ENCODE results near the gene DPP10. TPM values are rescaled to one million over a fixed set of nuclear protein-coding genes. Genes with fewer than 3 reads are reported as not detected.

Gene DPP10
- total and polyA plus RNA-seq, 4 donors: 0.04 to 4.1 (median 0.48) TPM

DNA sequence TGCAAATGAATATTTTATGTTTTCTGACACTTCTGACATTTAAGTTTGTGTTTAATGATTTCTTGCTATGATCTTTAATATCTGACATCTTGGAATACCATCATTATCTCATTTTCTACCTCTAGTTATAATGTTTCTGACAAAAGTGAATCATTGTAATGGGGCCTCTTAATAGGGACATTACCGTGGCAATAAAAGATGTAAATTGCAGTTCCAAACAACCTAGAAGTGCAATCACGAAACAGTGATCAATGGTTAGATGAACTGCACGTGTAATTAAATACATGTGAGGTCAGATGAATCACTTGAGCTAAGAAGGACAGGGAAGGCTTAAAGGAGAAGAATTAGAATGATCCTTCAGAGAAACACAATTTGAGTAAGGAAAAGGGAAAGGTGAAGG, 1078.3 kb downstream of the DPP10 start:
- no peaks in the 10 kb centered on the region for H3K9me3 ChIP-seq (ENCODE audit: control insufficient read depth in 4 of 4, low read length in 3 of 4)
- DNase-seq (ENCODE audit: low spot score): no peak
- no peak overlapping the region for H3K27ac ChIP-seq (ENCODE audit: low read depth in 1 of 2, low read length in 2 of 2)
- 80% methylated on average over 3 of the region's 3 CpGs for WGBS
- H3K4me3 ChIP-seq (ENCODE audit: low read depth in 1 of 3, low read length in 3 of 3): no peak overlapping the region
- H3K36me3 ChIP-seq (ENCODE audit: control insufficient read depth in 4 of 4, insufficient read depth in 3 of 4, low read depth in 1 of 4, low read length in 3 of 4): no peaks in the 10 kb centered on the region
- no peak overlapping the region for H3K9ac ChIP-seq (ENCODE audit: low read depth in 1 of 2, low read length in 2 of 2)
- H3K27me3 ChIP-seq (ENCODE audit: control insufficient read depth in 4 of 4, insufficient read depth in 4 of 4, low read length in 3 of 4): no peaks in the 10 kb centered on the region
- no peaks in the 10 kb centered on the region for H3K4me1 ChIP-seq (ENCODE audit: control insufficient read depth in 4 of 4, insufficient read depth in 4 of 4, low read length in 3 of 4)
- TF ChIP-seq YY1 (IDR thresholded peaks at IDR 0.05): no peak
- no peak for TF ChIP-seq JUND (IDR thresholded peaks at IDR 0.05)
- TF ChIP-seq, protein P1, sequence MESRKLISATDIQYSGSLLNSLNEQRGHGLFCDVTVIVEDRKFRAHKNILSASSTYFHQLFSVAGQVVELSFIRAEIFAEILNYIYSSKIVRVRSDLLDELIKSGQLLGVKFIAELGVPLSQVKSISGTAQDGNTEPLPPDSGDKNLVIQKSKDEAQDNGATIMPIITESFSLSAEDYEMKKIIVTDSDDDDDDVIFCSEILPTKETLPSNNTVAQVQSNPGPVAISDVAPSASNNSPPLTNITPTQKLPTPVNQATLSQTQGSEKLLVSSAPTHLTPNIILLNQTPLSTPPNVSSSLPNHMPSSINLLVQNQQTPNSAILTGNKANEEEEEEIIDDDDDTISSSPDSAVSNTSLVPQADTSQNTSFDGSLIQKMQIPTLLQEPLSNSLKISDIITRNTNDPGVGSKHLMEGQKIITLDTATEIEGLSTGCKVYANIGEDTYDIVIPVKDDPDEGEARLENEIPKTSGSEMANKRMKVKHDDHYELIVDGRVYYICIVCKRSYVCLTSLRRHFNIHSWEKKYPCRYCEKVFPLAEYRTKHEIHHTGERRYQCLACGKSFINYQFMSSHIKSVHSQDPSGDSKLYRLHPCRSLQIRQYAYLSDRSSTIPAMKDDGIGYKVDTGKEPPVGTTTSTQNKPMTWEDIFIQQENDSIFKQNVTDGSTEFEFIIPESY (IDR thresholded peaks at IDR 0.05): no peak
- TF ChIP-seq RXRA (IDR thresholded peaks at IDR 0.05): no peak
- TF ChIP-seq, protein P2, sequence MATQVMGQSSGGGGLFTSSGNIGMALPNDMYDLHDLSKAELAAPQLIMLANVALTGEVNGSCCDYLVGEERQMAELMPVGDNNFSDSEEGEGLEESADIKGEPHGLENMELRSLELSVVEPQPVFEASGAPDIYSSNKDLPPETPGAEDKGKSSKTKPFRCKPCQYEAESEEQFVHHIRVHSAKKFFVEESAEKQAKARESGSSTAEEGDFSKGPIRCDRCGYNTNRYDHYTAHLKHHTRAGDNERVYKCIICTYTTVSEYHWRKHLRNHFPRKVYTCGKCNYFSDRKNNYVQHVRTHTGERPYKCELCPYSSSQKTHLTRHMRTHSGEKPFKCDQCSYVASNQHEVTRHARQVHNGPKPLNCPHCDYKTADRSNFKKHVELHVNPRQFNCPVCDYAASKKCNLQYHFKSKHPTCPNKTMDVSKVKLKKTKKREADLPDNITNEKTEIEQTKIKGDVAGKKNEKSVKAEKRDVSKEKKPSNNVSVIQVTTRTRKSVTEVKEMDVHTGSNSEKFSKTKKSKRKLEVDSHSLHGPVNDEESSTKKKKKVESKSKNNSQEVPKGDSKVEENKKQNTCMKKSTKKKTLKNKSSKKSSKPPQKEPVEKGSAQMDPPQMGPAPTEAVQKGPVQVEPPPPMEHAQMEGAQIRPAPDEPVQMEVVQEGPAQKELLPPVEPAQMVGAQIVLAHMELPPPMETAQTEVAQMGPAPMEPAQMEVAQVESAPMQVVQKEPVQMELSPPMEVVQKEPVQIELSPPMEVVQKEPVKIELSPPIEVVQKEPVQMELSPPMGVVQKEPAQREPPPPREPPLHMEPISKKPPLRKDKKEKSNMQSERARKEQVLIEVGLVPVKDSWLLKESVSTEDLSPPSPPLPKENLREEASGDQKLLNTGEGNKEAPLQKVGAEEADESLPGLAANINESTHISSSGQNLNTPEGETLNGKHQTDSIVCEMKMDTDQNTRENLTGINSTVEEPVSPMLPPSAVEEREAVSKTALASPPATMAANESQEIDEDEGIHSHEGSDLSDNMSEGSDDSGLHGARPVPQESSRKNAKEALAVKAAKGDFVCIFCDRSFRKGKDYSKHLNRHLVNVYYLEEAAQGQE (IDR thresholded peaks at IDR 0.05): no peak
- TF ChIP-seq HNF4A (conservative IDR thresholded peaks at IDR 0.05): no peak
- TF ChIP-seq GABPA (IDR thresholded peaks at IDR 0.05 in 1 of 2, conservative IDR thresholded peaks at IDR 0.05 in 1 of 2): no peak
- TF ChIP-seq, protein P3, sequence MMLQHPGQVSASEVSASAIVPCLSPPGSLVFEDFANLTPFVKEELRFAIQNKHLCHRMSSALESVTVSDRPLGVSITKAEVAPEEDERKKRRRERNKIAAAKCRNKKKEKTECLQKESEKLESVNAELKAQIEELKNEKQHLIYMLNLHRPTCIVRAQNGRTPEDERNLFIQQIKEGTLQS (IDR thresholded peaks at IDR 0.05): no peak
- TF ChIP-seq HNF4G (IDR thresholded peaks at IDR 0.05): no peak
- no peak for TF ChIP-seq NR2F2 (IDR thresholded peaks at IDR 0.05)
- TF ChIP-seq SP1 (IDR thresholded peaks at IDR 0.05): no peak

DNA sequence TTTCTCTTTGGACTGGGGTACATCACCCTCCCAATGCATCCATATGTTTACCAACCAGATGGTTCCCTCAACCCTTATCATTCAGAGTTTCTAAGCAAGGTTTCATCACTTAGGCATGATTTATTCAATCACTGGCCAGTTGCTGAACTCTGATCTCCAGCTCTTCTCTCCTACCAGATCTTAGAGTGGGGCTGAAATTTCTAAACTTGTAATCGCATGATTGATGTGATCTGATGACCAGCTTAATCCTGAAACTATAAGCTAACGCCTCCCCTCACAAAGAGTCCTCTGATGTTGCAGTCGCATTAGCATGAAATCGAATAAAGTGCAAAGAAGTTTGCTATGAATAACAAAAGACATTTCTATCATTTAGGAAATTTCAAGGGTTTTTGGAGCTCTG, 1082.0 kb downstream of the DPP10 start:
- Histone ChIP-seq H3K36me3 (ENCODE audit: control insufficient read depth in 4 of 4, insufficient read depth in 3 of 4, low read depth in 1 of 4, low read length in 3 of 4) (no peaks in the 10 kb centered on the region), H3K4me1 (ENCODE audit: control insufficient read depth in 4 of 4, insufficient read depth in 4 of 4, low read length in 3 of 4) (no peaks in the 10 kb centered on the region), H3K9ac (ENCODE audit: low read depth in 1 of 2, low read length in 2 of 2) (no peak overlapping the region), H3K4me3 (ENCODE audit: low read depth in 1 of 3, low read length in 3 of 3) (no peak overlapping the region), H3K27ac (ENCODE audit: low read depth in 1 of 2, low read length in 2 of 2) (no peak overlapping the region), H3K27me3 (ENCODE audit: control insufficient read depth in 4 of 4, insufficient read depth in 4 of 4, low read length in 3 of 4) (no peaks in the 10 kb centered on the region), H3K9me3 (ENCODE audit: control insufficient read depth in 4 of 4, low read length in 3 of 4) (no peaks in the 10 kb centered on the region)
- WGBS: 91% methylated on average over 4 of the region's 4 CpGs
- no peak for DNase-seq (ENCODE audit: low spot score)
- TF ChIP-seq JUND (IDR thresholded peaks at IDR 0.05) (no peak), FOXA2 (IDR thresholded peaks at IDR 0.05) (no peak), HNF4G (IDR thresholded peaks at IDR 0.05) (no peak), SP1 (IDR thresholded peaks at IDR 0.05) (no peak), FOXA1 (IDR thresholded peaks at IDR 0.05) (no peak), EGR1 (IDR thresholded peaks at IDR 0.05; ENCODE audit: low read depth in 2 of 2) (no peak), YY1 (IDR thresholded peaks at IDR 0.05) (no peak), NR2F2 (IDR thresholded peaks at IDR 0.05) (no peak), GABPA (IDR thresholded peaks at IDR 0.05 in 1 of 2, conservative IDR thresholded peaks at IDR 0.05 in 1 of 2) (no peak), RXRA (IDR thresholded peaks at IDR 0.05) (no peak), RAD21 (IDR thresholded peaks at IDR 0.05) (no peak), TAF1 (conservative IDR thresholded peaks at IDR 0.05) (no peak), HNF4A (conservative IDR thresholded peaks at IDR 0.05) (no peak)
- TF ChIP-seq, protein P4, sequence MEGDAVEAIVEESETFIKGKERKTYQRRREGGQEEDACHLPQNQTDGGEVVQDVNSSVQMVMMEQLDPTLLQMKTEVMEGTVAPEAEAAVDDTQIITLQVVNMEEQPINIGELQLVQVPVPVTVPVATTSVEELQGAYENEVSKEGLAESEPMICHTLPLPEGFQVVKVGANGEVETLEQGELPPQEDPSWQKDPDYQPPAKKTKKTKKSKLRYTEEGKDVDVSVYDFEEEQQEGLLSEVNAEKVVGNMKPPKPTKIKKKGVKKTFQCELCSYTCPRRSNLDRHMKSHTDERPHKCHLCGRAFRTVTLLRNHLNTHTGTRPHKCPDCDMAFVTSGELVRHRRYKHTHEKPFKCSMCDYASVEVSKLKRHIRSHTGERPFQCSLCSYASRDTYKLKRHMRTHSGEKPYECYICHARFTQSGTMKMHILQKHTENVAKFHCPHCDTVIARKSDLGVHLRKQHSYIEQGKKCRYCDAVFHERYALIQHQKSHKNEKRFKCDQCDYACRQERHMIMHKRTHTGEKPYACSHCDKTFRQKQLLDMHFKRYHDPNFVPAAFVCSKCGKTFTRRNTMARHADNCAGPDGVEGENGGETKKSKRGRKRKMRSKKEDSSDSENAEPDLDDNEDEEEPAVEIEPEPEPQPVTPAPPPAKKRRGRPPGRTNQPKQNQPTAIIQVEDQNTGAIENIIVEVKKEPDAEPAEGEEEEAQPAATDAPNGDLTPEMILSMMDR (IDR thresholded peaks at IDR 0.05; ENCODE audit: low read depth, low read length, missing input control): no peak
- TF ChIP-seq, protein P5, sequence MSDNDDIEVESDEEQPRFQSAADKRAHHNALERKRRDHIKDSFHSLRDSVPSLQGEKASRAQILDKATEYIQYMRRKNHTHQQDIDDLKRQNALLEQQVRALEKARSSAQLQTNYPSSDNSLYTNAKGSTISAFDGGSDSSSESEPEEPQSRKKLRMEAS (IDR thresholded peaks at IDR 0.05): no peak
- TF ChIP-seq, protein P3 (IDR thresholded peaks at IDR 0.05): no peak
- TF ChIP-seq, protein P2 (IDR thresholded peaks at IDR 0.05): no peak
- TF ChIP-seq, protein P1 (IDR thresholded peaks at IDR 0.05): no peak

Data from liver (tissue), 9 donors.